HepG2 (cell line): Measurements from ENCODE around the gene MIER2. TPM values are rescaled to one million over a fixed set of nuclear protein-coding genes. Genes with fewer than 3 reads are reported as not detected.

Experiments
- ATAC-seq: fragments of 200-7000 bp; cut with Tn5 transposase; 3 replicates; pipeline ENCODE4 v1.9.1; 2020; ENCODE audit warnings: mild to moderate bottlenecking, moderate library complexity
- BruUV-seq: library from RNA; stranded (reverse); fragments of 400-500 nt; replicated peaks from 2 replicates; lab custom pipeline; 2021; lab: Mats Ljungman, UMichigan
- CTCF ChIA-PET: fragments of 300-600 bp; formaldehyde crosslinking; extraction: SDS; loops from one replicate; lab custom pipeline; 2021; ENCODE audit warnings: low total read pairs, inconsistent platforms, low intra/inter-chr PET ratio; lab: Yijun Ruan, JAX
- POLR2A ChIA-PET: fragments of 350-600 bp; sonication (Branson Sonifier 250); formaldehyde crosslinking; loops from one replicate; lab custom pipeline; 2020; ENCODE audit warnings: antibody characterized with exemption, inconsistent platforms; lab: Yijun Ruan, JAX
- DNase-seq: peaks from one replicate; pipeline ENCODE4 v3.0.0-alpha.2; 2015; ENCODE audit warnings: low spot score
- FAIRE-seq: peaks from 3 replicates; lab custom pipeline; 2011; peaks lifted over from hg19 to GRCh38; lab: Jason Lieb, UNC
- H2AFZ ChIP-seq: one replicate; pipeline ENCODE4 v1.6.1; 2011; ENCODE audit warnings: low read length, inconsistent platforms
- H3K27ac ChIP-seq: fragments of 300-600 bp; 3 replicates; pipeline ENCODE4 v1.8.0; 2011; ENCODE audit warnings: mixed run types, mild to moderate bottlenecking, mixed read lengths, low read length, inconsistent platforms; ENCODE audit not compliant: insufficient read depth; ENCODE audit errors: extremely low read length
- H3K27me3 ChIP-seq, 2 experiments: fragments of 200-600 bp in 1 of 2; 2 replicates in 1 of 2; 3 replicates in 1 of 2; pipeline versions ENCODE4 v1.6.0 to v1.8.0; 2011; ENCODE audit warnings: low read length in 2 of 2, mild to moderate bottlenecking in 2 of 2, moderate library complexity in 2 of 2, inconsistent platforms in 1 of 2; ENCODE audit not compliant: insufficient read depth in 2 of 2, control insufficient read depth in 1 of 2
- H3K36me3 ChIP-seq, 2 experiments: fragments of 200-600 bp in 1 of 2; replicated peaks in 1 of 2; 2 replicates in 1 of 2; 3 replicates in 1 of 2; pipeline versions ENCODE4 v1.5.1 to v1.8.0; 2011; ENCODE audit warnings: low read length in 2 of 2, inconsistent platforms in 1 of 2; ENCODE audit not compliant: insufficient read depth in 2 of 2, control insufficient read depth in 1 of 2
- H3K4me1 ChIP-seq: 2 replicates; pipeline ENCODE4 v1.5.1; 2012; ENCODE audit warnings: low read length, inconsistent platforms; ENCODE audit not compliant: insufficient read depth
- H3K4me2 ChIP-seq: 2 replicates; pipeline ENCODE4 v1.6.0; 2011; ENCODE audit warnings: low read depth, low read length, inconsistent platforms
- H3K4me3 ChIP-seq, 3 experiments: fragments of 200-600 bp in 1 of 3; sonication (generic), shearing (Covaris generic) in 1 of 3; replicated peaks in 1 of 3; 2 replicates each; pipeline ENCODE4 v1.5.1; 2011 to 2016; ENCODE audit warnings: low read length in 3 of 3, inconsistent platforms in 2 of 3, low read depth in 2 of 3, mild to moderate bottlenecking in 2 of 3, control low read depth in 1 of 3, mixed read lengths in 1 of 3; ENCODE audit not compliant: insufficient read depth in 1 of 3
- H3K79me2 ChIP-seq: one replicate; pipeline ENCODE4 v1.6.1; 2011; ENCODE audit warnings: low read length, inconsistent platforms; ENCODE audit not compliant: insufficient read depth
- H3K9ac ChIP-seq: 2 replicates; pipeline ENCODE4 v1.6.0; 2011; ENCODE audit warnings: mild to moderate bottlenecking, low read depth, low read length, inconsistent platforms; ENCODE audit not compliant: insufficient read depth
- H3K9me3 ChIP-seq: 2 replicates; pipeline ENCODE4 v1.5.1; 2012; ENCODE audit warnings: mild to moderate bottlenecking, low read length
- H4K20me1 ChIP-seq: 2 replicates; pipeline ENCODE4 v1.6.0; 2011; ENCODE audit warnings: inconsistent platforms, mild to moderate bottlenecking, low read length, moderate library complexity; ENCODE audit not compliant: insufficient read depth
- ATRX ChIP-seq: sonication (generic); formaldehyde crosslinking; IDR thresholded peaks from 2 replicates; pipeline ENCODE4 v1.4.0; 2020; ENCODE audit warnings: missing genetic modification reagents, borderline replicate concordance
- E2F2 ChIP-seq: sonication (generic); formaldehyde crosslinking; IDR thresholded peaks from 2 replicates; pipeline ENCODE4 v1.4.0; 2020; ENCODE audit warnings: missing genetic modification reagents, borderline replicate concordance
- ZFP37 ChIP-seq: sonication (generic); formaldehyde crosslinking; IDR thresholded peaks from 2 replicates; pipeline ENCODE4 v1.4.0; 2020; ENCODE audit warnings: missing genetic modification reagents, borderline replicate concordance
- WGBS: methylation state at CpG from one replicate; pipeline ENCODE4 v1.1.6; 2017; ENCODE audit warnings: low lambda C conversion rate; 5-methylcytosine and 5-hydroxymethylcytosine counted together
- in situ Hi-C: cut with HindIII; loops from 2 replicates; pipeline ENCODE4 v1.10.0; 2017; ENCODE audit warnings: low pct_unique_long_range_greater_than_20kb; ENCODE audit not compliant: extremely low pct_ligation_motif_present
- intact Hi-C: fragments of 100-400 bp; cut with micrococcal nuclease; formaldehyde crosslinking; loops from one replicate; pipeline ENCODE4 v1.10.0; 2022; ENCODE audit not compliant: unreplicated experiment
- polyA plus RNA-seq, 8 experiments: library from polyadenylated mRNA; depleted of rRNA in 3 of 8; stranded (reverse) in 7 of 8; unstranded in 1 of 8; fragments of >200 nt; fragmentation: Illumina TruSeq in 4 of 8; extraction: Trizol in 4 of 8; gene quantifications; 2 replicates each; pipeline versions ENCODE4 v1.2.1 to v1.2.3, GENCODE V29; 2011 to 2016; ENCODE audit warnings: low read depth in 4 of 8, missing spikeins in 1 of 8, mixed read lengths in 1 of 8; ENCODE audit not compliant: insufficient read depth in 1 of 8
- total RNA-seq, 5 experiments: library from RNA; depleted of rRNA; stranded (reverse); fragments of >200 nt; fragmentation: Illumina TruSeq; extraction: Trizol; gene quantifications; 2 replicates each; pipeline ENCODE4 v1.2.3, GENCODE V29; 2016; ENCODE audit warnings: low read depth in 1 of 5

The MIER2 gene
- total and polyA plus RNA-seq, 2 of the 13 experiments (the other 11 are each of a cell fraction or from before 2014, with no cell fraction given), result 9.6 to 25.7 TPM

GRCh38 chr19:362683-363082 is 18.1 kb upstream of the MIER2 start:
- ATAC-seq (no peak), FAIRE-seq (no peak), DNase-seq (no peak)
- H3K27ac ChIP-seq, result no peak overlapping the region
- no peak overlapping the region for H2AFZ ChIP-seq
- BruUV-seq, result no TSS peak
- H4K20me1 ChIP-seq, result no peaks in the 10 kb centered on the region
- 0 out of 2 replicates have a peak, but pooled peaks cover 6% of the 10 kb centered on the region for H3K4me1 ChIP-seq
- H3K9me3 ChIP-seq, result no peaks in the 10 kb centered on the region
- H3K36me3 ChIP-seq, result no peaks in the 10 kb centered on the region
- TF ChIP-seq ZFP37 (CRISPR knock-in tag) (no peak), ATRX (CRISPR knock-in tag) (no peak)
- POLR2A ChIA-PET, result no interaction called here
- no peak overlapping the region for H3K9ac ChIP-seq
- 42% methylated on average over 11 of the region's 11 CpGs for WGBS
- in situ Hi-C loops, result no loop called here
- peaks cover 2 to 38% of the 10 kb centered on the region in 2 experiments; a peak in 3 of 5 replicates for H3K27me3 ChIP-seq
- CTCF ChIA-PET, result no interaction called here
- H3K4me2 ChIP-seq, result no peak overlapping the region
- H3K79me2 ChIP-seq, result no peaks in the 10 kb centered on the region
- no peak overlapping the region for H3K4me3 ChIP-seq
- intact Hi-C loops, result no loop called here

GRCh38 chr19:362154-362553 is 17.6 kb upstream of the MIER2 start:
- DNase-seq, result no peak
- peak; percentile 61 for ATAC-seq

More at GRCh38 chr19:362154-362553, 17.6 kb upstream of the MIER2 start:
- in situ Hi-C loops (no loop called here), intact Hi-C loops (no loop called here)
- ChIA-PET POLR2A (no interaction called here), CTCF (no interaction called here)
- Histone ChIP-seq H4K20me1 (no peaks in the 10 kb centered on the region), H3K4me3 (no peak overlapping the region), H3K9ac (no peak overlapping the region), H3K4me2 (no peak overlapping the region), H3K4me1 (0 out of 2 replicates have a peak, but pooled peaks cover 6% of the 10 kb centered on the region), H2AFZ (no peak overlapping the region), H3K27me3 (peaks cover 2 to 33% of the 10 kb centered on the region in 2 experiments; a peak in 3 of 5 replicates), H3K79me2 (no peaks in the 10 kb centered on the region), H3K27ac (no peak overlapping the region), H3K9me3 (no peaks in the 10 kb centered on the region), H3K36me3 (no peaks in the 10 kb centered on the region)
- no TSS peak for BruUV-seq
- WGBS, result no CpG with 5 or more reads among the region's 11 CpGs
- FAIRE-seq, result no peak
- no peak for TF ChIP-seq E2F2 (CRISPR knock-in tag)
